T-helper 1 cell treated with Interleukin-12 subunit alpha and Interleukin-12 subunit beta and Interleukin-4 antibody, amounts not matched to agents 30 ng/mL and 1 ng/mL, for 36 hours (primary cell): ENCODE results near the gene KCNIP3. TPM values are rescaled to one million over a fixed set of nuclear protein-coding genes. Genes with fewer than 3 reads are reported as not detected.

Experiments used
- intact Hi-C: fragments of 100-400 bp; cut with micrococcal nuclease; formaldehyde crosslinking; loops from one replicate; pipeline ENCODE4 v1.15.1; 2024
- total RNA-seq: library from RNA; stranded (reverse); gene quantifications from 2 replicates; pipeline ENCODE4 v1.2.3, GENCODE V29; 2022

The KCNIP3 gene
- total RNA-seq, 1 donor from 2014 or later, result not detected

GRCh38 chr2:95274291-95275150 is 22.6 kb upstream of the KCNIP3 start, which contains the start of gene PROM2:
PROM2 (plus strand) TSS chr2:95274449; CDS start chr2:95274586, 137 bp downstream.
- intact Hi-C loops, result no loop called here

- intact Hi-C loops, result no loop called here
Observed at GRCh38 chr2:95275151-95275515, 22.0 kb upstream of the KCNIP3 start.

GRCh38 chr2:95275601-95276243 is 21.4 kb upstream of the KCNIP3 start:
- intact Hi-C loops, result no loop called here

GRCh38 chr2:95276244-95276887 is 20.8 kb upstream of the KCNIP3 start:
- intact Hi-C loops, result no loop called here

- intact Hi-C loops, result no loop called here
Observed at GRCh38 chr2:95276888-95277245, 20.3 kb upstream of the KCNIP3 start.

GRCh38 chr2:95277246-95277906 is 19.8 kb upstream of the KCNIP3 start:
- intact Hi-C loops, result no loop called here

GRCh38 chr2:95278051-95278471 is 19.1 kb upstream of the KCNIP3 start:
- intact Hi-C loops, result no loop called here

DNA sequence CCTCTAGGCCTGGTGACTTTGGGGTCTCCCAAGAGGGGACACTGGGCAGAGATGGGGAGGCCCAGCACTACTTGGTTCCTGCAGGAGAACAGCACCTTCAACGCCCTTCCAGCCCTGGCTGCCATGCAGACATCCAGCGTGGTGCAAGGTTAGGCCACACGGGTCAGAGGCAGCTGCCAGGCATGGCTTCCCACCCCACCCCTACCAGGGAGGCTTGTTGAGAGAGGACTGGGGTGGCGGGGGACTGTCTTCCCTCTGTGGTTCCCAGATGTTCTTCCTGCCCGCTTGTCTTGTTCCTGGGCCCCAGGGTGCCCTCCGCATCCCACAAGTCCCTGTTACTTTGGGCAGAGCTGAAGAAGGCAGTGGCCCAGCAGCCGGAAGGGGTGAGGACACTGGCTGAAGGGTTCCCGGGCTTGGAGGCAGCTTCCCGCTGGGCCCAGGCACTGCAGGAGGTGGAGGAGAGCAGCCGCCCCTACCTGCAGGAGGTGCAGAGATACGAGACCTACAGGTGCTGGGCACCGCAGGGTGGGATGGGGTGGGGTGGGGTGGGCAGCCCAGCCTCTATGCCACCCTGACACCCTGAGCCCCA is 18.4 kb upstream of the KCNIP3 start:
- intact Hi-C loops, result no loop called here

- intact Hi-C loops, result no loop called here
Observed at GRCh38 chr2:95279435-95280035, 17.6 kb upstream of the KCNIP3 start.

GRCh38 chr2:95281071-95281470 is 16.1 kb upstream of the KCNIP3 start:
- intact Hi-C loops, result no loop called here

- intact Hi-C loops, result no loop called here
Observed at GRCh38 chr2:95281786-95282185, 15.4 kb upstream of the KCNIP3 start.

DNA sequence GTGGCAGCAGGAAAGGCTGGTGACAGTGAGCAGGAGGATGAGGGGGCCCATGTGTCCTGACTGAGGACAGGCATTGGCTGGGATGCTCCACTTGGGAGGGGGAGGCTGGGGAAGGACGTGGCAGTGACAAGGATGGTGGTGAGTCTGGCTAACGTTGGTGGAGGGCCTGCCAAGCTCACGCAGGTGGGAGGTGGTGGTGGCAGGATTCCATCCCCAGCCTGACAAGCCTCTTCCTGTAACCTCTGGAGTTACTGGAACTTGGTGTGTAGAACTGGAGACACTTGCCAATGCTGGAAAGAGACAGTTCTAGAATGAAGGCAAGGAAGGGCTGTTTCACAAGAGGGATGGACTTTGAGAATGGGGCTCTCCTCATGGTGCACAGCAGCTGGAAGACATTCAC is 14.7 kb upstream of the KCNIP3 start:
- intact Hi-C loops, result no loop called here

- intact Hi-C loops, result no loop called here
Observed at GRCh38 chr2:95283562-95283961, 13.6 kb upstream of the KCNIP3 start.

- intact Hi-C loops, result no loop called here
Observed at GRCh38 chr2:95284886-95285541, 12.1 kb upstream of the KCNIP3 start.

- intact Hi-C loops, result no loop called here
Observed at GRCh38 chr2:95285542-95285932, 11.6 kb upstream of the KCNIP3 start.

- intact Hi-C loops, result no loop called here
Observed at GRCh38 chr2:95287336-95287735, 9.8 kb upstream of the KCNIP3 start.

- intact Hi-C loops, result no loop called here
Observed at GRCh38 chr2:95287806-95288205, 9.3 kb upstream of the KCNIP3 start.

DNA sequence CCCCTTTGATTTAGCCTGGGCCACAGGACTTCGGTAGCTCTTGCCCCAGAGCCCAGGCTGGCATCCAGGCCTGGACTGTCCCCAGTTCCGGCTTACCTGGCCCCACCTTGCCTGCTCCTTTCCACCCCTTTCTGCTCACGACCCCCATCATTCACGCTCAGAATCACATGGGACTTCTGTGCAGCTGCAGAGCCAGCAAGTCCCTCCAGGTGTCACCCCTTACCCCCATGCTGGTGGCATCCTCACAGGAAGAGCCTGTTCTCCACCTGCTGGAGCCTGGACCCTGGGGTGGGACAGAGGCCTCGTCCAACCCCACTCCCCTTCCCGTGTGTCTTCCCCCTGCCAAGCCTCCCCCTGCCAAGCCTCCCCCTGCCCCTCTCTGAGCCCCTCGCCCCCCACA is 7.9 kb upstream of the KCNIP3 start:
- intact Hi-C loops, result no loop called here

- intact Hi-C loops, result no loop called here
Observed at GRCh38 chr2:95291222-95291621, 5.9 kb upstream of the KCNIP3 start.

- intact Hi-C loops, result no loop called here
Observed at GRCh38 chr2:95292623-95293260, 4.4 kb upstream of the KCNIP3 start.
